ENCODE measurements around the gene SLC12A7. TPM values are rescaled to one million over a fixed set of nuclear protein-coding genes. Genes with fewer than 3 reads are reported as not detected.

SLC12A7 gene
- total and polyA plus RNA-seq, 9 of the 15 experiments (the other 6 are each of a cell fraction or from before 2014, with no cell fraction given), result 0.01 to 3.1 (median 0.56) TPM

- TF ChIP-seq ZBTB8A (IDR thresholded peaks at IDR 0.05; ENCODE audit: partially characterized antibody) (no peak), STAT6 (CRISPR knock-in tag; IDR thresholded peaks at IDR 0.05) (no peak), RERE (CRISPR knock-in tag; IDR thresholded peaks at IDR 0.05; ENCODE audit: borderline replicate concordance) (no peak), ZNF24 (IDR thresholded peaks at IDR 0.05) (no peak), HDAC2 (IDR thresholded peaks at IDR 0.05) (no peak), CC2D1A (IDR thresholded peaks at IDR 0.05) (peak; percentile 89), MAFF (IDR thresholded peaks at IDR 0.05; ENCODE audit: low read length) (no peak), ZNF695 (CRISPR knock-in tag; IDR thresholded peaks at IDR 0.05) (no peak), U2AF2 (optimal IDR thresholded peaks at IDR 0.05; ENCODE audit: low read depth, low read length) (no peak), ZBTB49 (CRISPR knock-in tag; IDR thresholded peaks at IDR 0.05; ENCODE audit: borderline replicate concordance) (no peak), TEAD2 (tag; IDR thresholded peaks at IDR 0.05) (no peak), HDAC3 (IDR thresholded peaks at IDR 0.05; ENCODE audit: borderline replicate concordance, partially characterized antibody) (no peak), KLF13 (tag; IDR thresholded peaks at IDR 0.05; ENCODE audit: borderline replicate concordance, low read depth) (no peak), CHD4 (IDR thresholded peaks at IDR 0.05; ENCODE audit: insufficient read depth, insufficient replicate concordance, low read depth, low read length, poor library complexity, severe bottlenecking) (no peak), ZNF699 (CRISPR knock-in tag; IDR thresholded peaks at IDR 0.05; ENCODE audit: insufficient replicate concordance) (no peak), CREBBP (IDR thresholded peaks at IDR 0.05; ENCODE audit: low read depth, low read length) (no peak), FOS (IDR thresholded peaks at IDR 0.05; ENCODE audit: extremely low read depth, insufficient read length) (no peak)
Observed at GRCh38 chr5:1140171-1140817, 28.4 kb upstream of the SLC12A7 start (continued).

Data from K562 (cell line).